H1 (cell line): ENCODE measurements around the gene GNG14. TPM values are rescaled to one million over a fixed set of nuclear protein-coding genes. Genes with fewer than 3 reads are reported as not detected.

ENCODE experiments used
- CBX8 ChIP-seq: fragments of 300-800, 300-1000 bp; sonication (generic); IDR thresholded peaks from 2 replicates; pipeline ENCODE4 v1.7.1; 2016; ENCODE audit warnings: low read depth, low read length, borderline replicate concordance
- CHD2 ChIP-seq: IDR thresholded peaks from 2 replicates; pipeline ENCODE4 v1.6.1; 2012; ENCODE audit warnings: low read length, improper control_type of control experiment
- RAD21 ChIP-seq, 2 experiments: IDR thresholded peaks in 1 of 2; conservative IDR thresholded peaks in 1 of 2; 2 replicates each; pipeline ENCODE4 v1.6.1; 2011; ENCODE audit warnings: low read depth in 2 of 2, low read length in 2 of 2, improper control_type of control experiment in 1 of 2, inconsistent platforms in 1 of 2, mild to moderate bottlenecking in 1 of 2, moderate library complexity in 1 of 2
- SIX5 ChIP-seq: IDR thresholded peaks from 2 replicates; pipeline ENCODE4 v1.6.1; 2011; ENCODE audit warnings: mild to moderate bottlenecking, low read depth, low read length
- SP1 ChIP-seq: IDR thresholded peaks from 2 replicates; pipeline ENCODE4 v1.6.1; 2011; ENCODE audit warnings: low read depth, low read length
- SP2 ChIP-seq: IDR thresholded peaks from 2 replicates; pipeline ENCODE4 v1.6.1; 2012; ENCODE audit warnings: mild to moderate bottlenecking, low read length, inconsistent platforms
- polyA plus RNA-seq, 7 experiments: library from polyadenylated mRNA; depleted of rRNA in 3 of 7; stranded (reverse) in 5 of 7; unstranded in 2 of 7; fragments of >200 nt in 5 of 7; fragments of 200-250 nt in 2 of 7; gene quantifications; 1 replicate in 5 of 7; 2 replicates in 1 of 7; 4 replicates in 1 of 7; pipeline versions ENCODE4 v1.2.1 to v1.2.3, GENCODE V29; 2011 to 2013; ENCODE audit warnings: missing spikeins in 2 of 7, mixed read lengths in 2 of 7
- total RNA-seq: library from RNA; stranded (reverse); fragmentation: NEBNext Ultra II Directional; extraction: Animal tissue kit (Norgen Biotek cat#: 25700); gene quantifications from 2 replicates; pipeline ENCODE4 v1.2.1, GENCODE V29; 2021
- TF ChIP-seq, protein P1 (sequence below): IDR thresholded peaks from 2 replicates; pipeline ENCODE4 v1.6.1; 2011; ENCODE audit warnings: low read length, improper control_type of control experiment

Gene GNG14
- total and polyA plus RNA-seq, 2 of the 8 experiments (the other 6 are each of a cell fraction or from before 2014, with no cell fraction given) = not detected

DNA sequence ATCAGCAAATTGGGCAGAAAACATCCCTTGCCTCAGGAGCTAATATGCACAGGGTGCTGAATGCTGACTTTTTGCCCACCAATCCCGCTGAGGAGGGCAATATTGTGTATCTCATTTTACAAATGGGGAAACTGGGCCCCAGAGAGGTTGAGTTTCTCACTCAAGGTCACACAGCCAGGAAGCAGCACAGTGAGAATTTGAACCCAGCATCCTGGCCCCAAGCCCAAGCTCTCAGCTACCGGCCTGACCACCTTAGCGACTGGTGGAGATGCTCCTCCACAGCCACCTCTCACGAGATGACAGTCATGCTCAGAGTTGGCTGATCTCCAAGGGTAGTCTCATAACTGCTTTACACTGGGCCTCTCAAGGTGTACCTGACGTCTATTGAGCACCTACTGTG, 5.2 kb downstream of the GNG14 start (continued):
- TF ChIP-seq, protein P1, sequence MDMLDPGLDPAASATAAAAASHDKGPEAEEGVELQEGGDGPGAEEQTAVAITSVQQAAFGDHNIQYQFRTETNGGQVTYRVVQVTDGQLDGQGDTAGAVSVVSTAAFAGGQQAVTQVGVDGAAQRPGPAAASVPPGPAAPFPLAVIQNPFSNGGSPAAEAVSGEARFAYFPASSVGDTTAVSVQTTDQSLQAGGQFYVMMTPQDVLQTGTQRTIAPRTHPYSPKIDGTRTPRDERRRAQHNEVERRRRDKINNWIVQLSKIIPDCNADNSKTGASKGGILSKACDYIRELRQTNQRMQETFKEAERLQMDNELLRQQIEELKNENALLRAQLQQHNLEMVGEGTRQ = no peak
- TF ChIP-seq CHD2 (no peak), SP2 (no peak), SIX5 (no peak), RAD21 (IDR thresholded peaks at IDR 0.05 in 1 of 2, conservative IDR thresholded peaks at IDR 0.05 in 1 of 2; ENCODE audit: low read depth in 2 of 2, low read length in 2 of 2) (no peak), SP1 (no peak), CBX8 (no peak)
- TF ChIP-seq, all 59 proteins: peak for 0
